ENCODE data around the gene SERP2.
"Not testable (repeated sequence)": the region's sequence is repeated elsewhere in the genome, so short reads cannot be mapped to it uniquely, and the experiment has no call there.

The SERP2 gene

DNA sequence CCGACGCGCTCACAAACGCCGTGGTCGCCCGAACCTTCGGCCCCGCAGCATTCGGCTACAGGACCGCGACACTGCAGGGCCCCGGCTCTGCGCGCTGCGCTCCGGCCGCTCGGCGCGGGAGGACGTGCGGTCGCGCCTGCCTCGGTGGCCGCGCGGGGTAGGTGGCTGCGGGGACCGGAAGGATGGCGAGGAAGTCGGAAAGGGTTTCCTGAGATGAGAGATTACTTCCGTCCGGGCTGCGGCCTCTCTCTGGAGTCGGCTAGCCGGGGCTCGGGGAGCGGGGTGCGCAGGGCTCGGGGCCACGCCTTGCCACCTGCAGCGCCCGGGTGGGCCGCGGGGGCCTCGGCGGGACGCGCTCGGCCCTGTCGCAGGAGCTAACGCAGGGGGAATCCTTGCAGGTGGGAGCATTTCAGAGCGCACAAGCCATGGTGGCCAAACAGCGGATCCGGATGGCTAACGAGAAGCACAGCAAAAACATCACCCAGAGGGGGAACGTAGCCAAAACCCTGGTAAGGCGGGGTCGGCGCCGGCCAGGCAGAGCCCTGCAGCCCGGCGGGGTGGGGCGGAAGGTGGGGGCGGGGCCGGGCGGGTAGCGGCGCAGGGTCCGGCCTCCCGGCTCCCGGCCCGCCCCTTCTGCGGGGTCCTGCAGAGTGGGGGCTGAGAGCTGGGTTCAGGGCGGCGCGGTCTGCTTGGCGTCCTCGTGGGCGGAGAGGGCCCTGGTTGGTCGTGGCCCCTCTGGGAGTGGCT is at the start of gene SERP2:
Gene SERP2, plus strand, starts transcription at position 224 of the 747 bp plus-strand sequence. Its CDS starts 202 bp downstream, at position 426.
- DNase-seq (ENCODE audit: low read depth, low spot score), result no peak

DNA sequence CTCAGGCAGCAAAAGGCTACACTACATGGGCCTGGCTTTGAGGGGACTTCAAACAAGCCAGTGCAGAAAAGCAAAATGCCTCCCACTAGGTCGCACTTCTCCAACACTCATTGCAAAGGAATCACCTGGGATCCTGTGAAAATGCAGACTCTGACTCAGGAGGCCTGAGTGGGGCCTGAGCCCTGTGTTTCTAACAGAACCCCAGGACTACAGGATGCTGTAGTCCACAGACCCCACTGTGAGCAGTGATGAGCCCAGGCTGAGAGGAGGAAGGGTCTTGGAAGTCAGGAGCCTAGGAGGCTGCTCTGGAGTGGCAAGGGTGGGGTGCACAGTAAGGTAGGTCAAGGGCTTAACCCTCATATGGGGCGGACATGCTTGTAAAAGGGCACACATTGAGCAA is 46.7 kb upstream of the SERP2 start:
- no peak for DNase-seq (ENCODE audit: low read depth, low spot score)

- DNase-seq (ENCODE audit: low read depth, low spot score), result not testable (repeated sequence)
Observed at GRCh38 chr13:44329041-44329440, 44.6 kb upstream of the SERP2 start.

GRCh38 chr13:44329909-44330545 is 43.6 kb upstream of the SERP2 start:
- DNase-seq (ENCODE audit: low read depth, low spot score), result no peak

GRCh38 chr13:44331446-44331845 is 42.2 kb upstream of the SERP2 start:
- no peak for DNase-seq (ENCODE audit: low read depth, low spot score)

DNA sequence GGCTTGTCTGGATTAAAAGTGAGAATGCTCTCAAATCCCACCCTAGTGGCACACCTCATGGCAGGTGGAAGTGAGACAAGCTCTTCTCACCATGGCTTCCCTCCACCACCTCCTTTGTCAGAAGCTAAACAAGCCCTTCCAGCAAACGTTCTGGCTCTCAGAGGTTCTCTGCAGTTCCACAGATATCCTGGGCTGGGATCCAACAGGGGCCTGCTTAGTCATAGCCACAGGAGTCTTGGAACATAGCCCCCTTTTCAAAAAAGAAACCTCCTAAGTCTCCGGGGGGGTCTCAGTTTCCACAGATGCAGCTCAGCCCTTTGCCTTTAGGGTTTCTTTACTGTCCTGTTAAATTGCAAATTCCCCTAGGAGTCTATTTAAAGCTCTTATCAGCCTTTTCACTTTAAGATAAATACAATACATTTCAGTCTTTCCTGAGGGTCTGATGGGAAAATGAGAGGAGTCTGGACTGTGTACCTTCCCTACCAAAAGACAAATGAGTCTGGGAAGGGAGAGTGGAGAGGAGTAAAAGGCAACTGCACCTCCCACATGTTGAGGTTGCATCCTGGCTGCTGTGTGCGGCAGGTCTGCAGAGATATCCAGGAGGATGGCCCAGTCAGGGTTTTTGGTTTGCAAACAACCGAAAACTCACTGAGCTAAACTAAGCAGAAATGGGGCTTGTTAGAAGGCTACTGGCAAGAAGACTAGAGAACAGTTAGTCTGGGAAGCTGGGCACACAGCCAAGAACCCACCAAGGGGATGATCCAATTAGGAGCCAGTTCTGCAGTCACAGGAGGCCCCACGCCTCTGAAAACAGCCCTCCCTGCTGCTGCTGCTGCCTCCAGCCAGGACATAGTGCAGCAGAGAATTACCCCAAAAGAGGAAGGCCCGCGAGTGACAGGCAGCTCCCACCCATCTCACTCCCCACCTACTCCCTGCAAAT is 41.4 kb upstream of the SERP2 start:
- no peak for DNase-seq (ENCODE audit: low read depth, low spot score)

- DNase-seq (ENCODE audit: low read depth, low spot score), result no peak
Observed at GRCh38 chr13:44333950-44334655, 39.5 kb upstream of the SERP2 start.

- no peak for DNase-seq (ENCODE audit: low read depth, low spot score)
Observed at GRCh38 chr13:44334751-44335150, 38.9 kb upstream of the SERP2 start.

DNA sequence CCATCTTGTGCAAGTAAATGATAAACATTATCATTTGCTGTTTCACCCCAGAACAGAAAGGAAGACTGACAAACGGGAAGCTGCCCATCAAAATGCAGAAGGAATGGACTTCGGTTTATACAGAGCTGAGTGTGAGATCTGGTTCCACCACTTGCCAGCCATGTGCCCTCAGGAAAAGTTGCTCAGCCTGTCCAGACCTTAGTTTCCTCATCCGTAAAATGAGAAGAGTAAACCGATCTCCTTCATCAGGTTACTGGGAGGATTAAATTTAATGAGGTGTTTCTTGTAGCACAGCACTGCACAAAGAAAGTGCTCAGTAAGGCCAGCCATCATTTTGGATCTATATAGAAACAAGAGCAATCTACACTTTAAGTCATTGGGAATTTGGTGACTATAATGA is 36.7 kb upstream of the SERP2 start:
- DNase-seq (ENCODE audit: low read depth, low spot score), result no peak

- DNase-seq (ENCODE audit: low read depth, low spot score), result no peak
Observed at GRCh38 chr13:44337581-44337980, 36.0 kb upstream of the SERP2 start.

DNA sequence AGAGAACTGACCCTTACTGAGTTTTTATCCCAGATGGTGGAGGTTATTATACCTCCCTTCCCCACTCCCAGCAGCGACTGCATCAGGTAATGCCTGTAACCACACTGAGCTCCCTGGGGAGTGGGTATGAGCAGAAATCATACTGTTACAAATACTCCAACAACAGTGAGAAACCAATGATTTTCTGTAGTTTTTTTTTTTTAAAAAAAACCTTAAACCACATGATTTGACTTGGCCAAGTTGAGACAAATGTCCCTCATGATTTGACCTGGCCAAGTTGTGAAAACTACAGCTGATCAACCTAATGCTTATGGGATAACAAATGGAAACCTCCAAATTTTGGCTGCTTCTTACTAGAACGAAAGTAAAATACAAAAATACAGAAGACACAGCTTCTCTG is 33.1 kb upstream of the SERP2 start:
- DNase-seq (ENCODE audit: low read depth, low spot score), result no peak

DNA sequence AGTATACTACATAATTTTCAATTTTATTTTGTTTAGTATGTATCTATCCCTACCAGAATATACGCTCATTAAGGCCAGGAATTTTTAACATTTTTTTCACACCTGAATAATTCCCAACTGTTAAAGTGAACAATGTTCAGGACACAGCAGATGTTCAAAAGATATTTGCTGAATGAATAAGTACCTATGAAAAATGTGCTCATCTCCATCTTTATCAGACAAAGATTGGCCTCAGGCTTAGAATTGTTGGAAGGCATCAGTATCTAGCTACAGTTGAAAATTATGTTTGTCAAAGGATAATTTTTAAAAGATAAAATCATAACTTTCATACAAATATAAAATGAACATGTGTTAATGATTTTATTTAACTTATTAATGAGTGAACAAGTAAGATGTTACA is 30.9 kb upstream of the SERP2 start:
- DNase-seq (ENCODE audit: low read depth, low spot score), result no peak

GRCh38 chr13:44346534-44346933 is 27.1 kb upstream of the SERP2 start:
- DNase-seq (ENCODE audit: low read depth, low spot score), result no peak

GRCh38 chr13:44347301-44347700 is 26.3 kb upstream of the SERP2 start:
- no peak for DNase-seq (ENCODE audit: low read depth, low spot score)

- DNase-seq (ENCODE audit: low read depth, low spot score), result no peak
Observed at GRCh38 chr13:44347949-44348348, 25.7 kb upstream of the SERP2 start.

- DNase-seq (ENCODE audit: low read depth, low spot score), result no peak
Observed at GRCh38 chr13:44350775-44351504, 22.7 kb upstream of the SERP2 start.

GRCh38 chr13:44351505-44351854 is 22.1 kb upstream of the SERP2 start:
- no peak for DNase-seq (ENCODE audit: low read depth, low spot score)

DNA sequence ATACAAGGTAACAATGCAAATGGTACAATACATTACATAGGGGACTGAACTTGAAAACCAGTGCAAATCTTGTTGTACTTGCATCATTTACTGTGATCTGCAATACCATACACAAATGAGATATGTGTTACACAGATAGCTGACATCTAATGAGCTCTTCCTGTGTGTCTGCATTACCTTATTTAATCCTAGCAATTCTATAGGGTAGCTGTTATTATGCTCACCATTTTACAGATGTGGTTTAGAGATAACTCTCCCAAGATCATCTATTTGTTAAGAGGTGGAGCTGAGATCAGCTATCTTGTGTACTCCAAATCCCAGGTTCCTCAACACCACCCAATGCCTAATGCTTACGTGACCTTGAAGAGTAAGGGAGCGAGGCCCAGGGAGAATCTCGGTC is 21.4 kb upstream of the SERP2 start:
- DNase-seq (ENCODE audit: low read depth, low spot score), result no peak

DNA sequence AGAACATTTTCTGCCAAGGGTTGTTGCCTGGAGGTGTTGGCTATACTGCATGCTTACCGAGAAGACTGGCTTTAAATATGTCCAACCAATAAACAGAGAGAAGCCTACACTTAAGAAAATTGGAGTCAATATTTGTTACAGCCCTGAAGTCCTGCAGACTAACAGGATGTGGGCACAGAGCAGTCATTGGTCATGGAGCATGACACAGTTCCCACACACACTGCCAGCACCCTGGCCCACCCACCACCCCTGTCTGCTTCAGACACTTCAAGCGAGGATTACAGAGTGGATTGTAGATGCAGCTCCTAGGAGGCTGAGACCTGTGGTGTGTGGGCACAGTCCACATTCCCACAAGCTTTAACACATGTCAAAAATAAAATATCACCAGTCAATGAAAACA is 21.0 kb upstream of the SERP2 start:
- DNase-seq (ENCODE audit: low read depth, low spot score), result no peak

GRCh38 chr13:44354331-44354730 is 19.3 kb upstream of the SERP2 start:
- no peak for DNase-seq (ENCODE audit: low read depth, low spot score)

GRCh38 chr13:44354884-44355283 is 18.7 kb upstream of the SERP2 start:
- DNase-seq (ENCODE audit: low read depth, low spot score), result no peak
